ENCODE measurements around the gene SLIT3.
"Not testable (repeated sequence)": the region's sequence is repeated elsewhere in the genome, so short reads cannot be mapped to it uniquely, and the experiment has no call there.

Gene SLIT3

GRCh38 chr5:169132302-169132660, 168.7 kb downstream of the SLIT3 start:
- no peak for DNase-seq

DNA sequence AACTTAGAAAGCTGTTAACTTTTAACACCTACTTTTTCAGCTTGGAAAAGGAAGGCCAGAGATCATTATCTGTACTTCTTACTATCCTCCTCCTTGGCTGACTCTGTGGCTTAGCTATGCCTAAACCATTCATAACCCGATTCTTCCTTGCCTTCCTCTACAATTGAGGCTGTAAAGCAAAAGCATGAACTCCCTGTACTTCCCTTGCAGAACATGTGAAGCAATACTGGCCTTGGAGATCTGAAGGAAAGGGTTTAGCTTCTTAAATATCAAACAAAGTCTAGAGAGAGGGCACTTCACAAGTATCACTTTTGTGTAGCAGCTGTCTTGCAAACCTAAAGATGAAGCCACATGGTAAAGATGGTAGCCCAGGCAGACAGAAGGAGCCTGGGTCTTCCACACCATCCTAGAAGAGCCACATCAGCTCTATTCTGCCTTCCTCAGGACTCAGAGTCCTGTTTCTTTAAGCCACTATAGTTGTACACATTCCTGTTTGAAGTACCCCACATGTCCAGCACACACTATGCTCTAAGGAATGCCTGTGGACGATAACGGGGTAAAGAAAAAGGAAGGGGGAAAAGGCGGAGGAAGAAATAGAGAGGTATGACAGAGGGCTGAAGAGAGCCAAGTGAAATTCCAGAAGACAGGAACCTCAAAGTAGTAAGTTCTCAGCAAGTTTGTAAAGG, 169.2 kb downstream of the SLIT3 start:
- no peak for DNase-seq

DNA sequence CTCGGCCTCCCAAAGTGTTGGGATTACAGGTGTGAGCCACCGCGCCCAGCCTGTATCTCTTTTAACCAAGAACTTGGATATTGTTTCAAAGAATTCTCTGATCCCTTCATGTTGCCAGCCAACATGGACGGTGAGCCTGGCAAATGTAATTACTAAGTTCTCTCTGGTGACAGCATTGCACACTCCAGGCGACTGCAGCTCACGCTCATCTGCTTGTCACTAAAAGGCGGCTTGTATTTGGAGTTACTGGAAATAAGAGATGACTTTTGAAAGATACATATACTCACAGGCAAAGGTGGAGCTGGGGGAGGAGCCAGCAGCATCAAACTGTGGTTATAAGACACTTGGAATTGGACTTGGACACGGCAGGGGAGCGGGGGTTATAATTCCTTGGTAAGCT, 172.3 kb downstream of the SLIT3 start:
- DNase-seq = no peak

- no peak for DNase-seq
These were observed 173.5 kb downstream of the SLIT3 start for GRCh38 chr5:169127431-169127830.

DNA sequence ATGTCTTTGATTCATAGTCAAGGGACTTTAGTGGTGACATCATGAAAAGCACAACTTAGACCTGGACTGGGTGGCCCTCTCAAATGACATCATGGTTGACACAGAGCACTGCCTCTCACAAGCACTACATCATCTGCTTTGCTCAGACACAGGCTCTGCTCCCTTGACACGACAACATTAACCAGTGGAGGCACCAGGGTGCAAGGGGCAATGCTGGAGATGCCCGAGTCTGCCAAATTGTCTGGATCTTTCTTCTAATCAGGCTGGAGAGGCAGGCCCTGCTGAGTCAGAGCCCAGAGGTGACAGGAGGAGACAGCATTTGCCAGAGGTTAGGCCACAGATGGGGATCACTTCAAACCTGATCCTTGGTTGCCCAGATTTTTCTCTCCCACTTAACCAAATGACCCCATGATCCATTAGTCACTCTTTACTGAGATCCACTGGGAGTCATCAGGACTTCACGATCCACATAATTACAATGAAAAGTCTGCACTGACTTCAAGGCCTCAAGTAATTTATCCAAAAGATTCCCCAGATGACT, 174.4 kb downstream of the SLIT3 start:
- DNase-seq = no peak

GRCh38 chr5:169125571-169125970, 175.4 kb downstream of the SLIT3 start:
- no peak for DNase-seq

GRCh38 chr5:169122951-169123350, 178.0 kb downstream of the SLIT3 start:
- no peak for DNase-seq

- DNase-seq = no peak
These were observed 179.1 kb downstream of the SLIT3 start for GRCh38 chr5:169121630-169122420.

- DNase-seq = no peak
These were observed 181.5 kb downstream of the SLIT3 start for GRCh38 chr5:169119288-169120048.

- DNase-seq = no peak
These were observed 183.9 kb downstream of the SLIT3 start for GRCh38 chr5:169116961-169117461.

DNA sequence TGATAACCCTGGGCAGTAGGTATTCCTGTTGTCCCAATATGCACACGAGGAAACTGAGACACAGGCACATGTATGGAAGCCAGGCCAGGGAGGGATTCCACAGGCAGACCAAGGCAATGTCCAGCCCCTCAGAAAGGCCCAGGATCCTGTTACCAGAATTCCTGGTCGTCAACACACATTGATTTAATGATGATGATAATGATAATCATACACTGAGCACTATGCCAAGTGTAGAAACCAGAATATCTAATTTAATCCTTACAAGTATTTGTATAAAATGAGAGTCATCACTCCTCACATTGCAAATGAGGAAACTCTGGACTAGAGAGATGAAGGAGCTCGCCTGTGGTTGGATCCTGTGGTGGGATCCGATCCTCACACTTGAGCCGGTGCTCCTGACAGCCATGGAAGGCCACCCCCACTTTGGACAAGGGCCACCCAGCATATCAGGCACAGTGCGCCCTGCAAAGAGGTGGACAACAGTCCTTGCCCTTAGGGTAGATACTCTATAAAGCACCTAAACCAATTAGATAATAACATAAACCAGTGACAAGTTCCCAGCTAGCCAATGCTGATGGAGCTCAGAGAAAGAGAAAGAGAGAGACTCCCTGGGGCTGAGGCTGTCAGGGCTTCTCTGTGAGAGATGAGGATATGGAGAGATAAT, 185.3 kb downstream of the SLIT3 start:
- no peak for DNase-seq

DNA sequence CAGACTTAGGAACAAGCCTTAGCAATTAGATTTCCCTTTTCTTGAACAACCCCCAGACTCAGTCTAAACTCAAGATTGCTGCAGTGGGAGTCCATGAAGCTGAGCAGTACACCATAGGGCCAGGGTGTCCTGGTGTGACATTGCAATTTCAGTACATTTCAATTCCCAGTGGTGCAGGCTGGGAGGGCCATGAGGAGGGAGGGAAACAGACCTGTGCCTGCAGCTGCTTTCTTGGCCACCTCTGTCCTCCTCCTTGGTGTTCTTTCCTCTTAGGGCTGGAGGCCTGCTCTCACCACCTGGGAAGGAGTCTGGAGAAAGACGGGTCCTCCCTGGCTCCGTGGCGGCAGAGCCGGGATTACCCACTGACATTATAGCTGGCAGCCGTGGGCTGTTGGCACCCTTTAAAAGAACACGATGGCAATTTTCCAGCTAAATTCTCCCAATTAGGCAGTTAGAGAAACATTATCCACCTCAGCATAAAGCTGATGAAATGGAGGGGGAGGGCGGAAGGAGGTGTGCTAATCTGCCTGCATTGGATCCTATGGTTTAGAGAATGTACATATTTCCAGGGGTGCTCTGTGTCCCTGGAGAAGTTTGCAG, 186.4 kb downstream of the SLIT3 start:
- no peak for DNase-seq

GRCh38 chr5:169112016-169112415, 188.9 kb downstream of the SLIT3 start:
- no peak for DNase-seq

- DNase-seq = no peak
These were observed 193.8 kb downstream of the SLIT3 start for GRCh38 chr5:169106911-169107706.

GRCh38 chr5:169105582-169105981, 195.4 kb downstream of the SLIT3 start:
- DNase-seq = not testable (repeated sequence)

- no peak for DNase-seq
These were observed 195.9 kb downstream of the SLIT3 start for GRCh38 chr5:169104937-169105494.

GRCh38 chr5:169103586-169104181, 197.3 kb downstream of the SLIT3 start:
- no peak for DNase-seq

GRCh38 chr5:169101966-169102365, 199.0 kb downstream of the SLIT3 start:
- DNase-seq = no peak

GRCh38 chr5:169100735-169101075, 200.2 kb downstream of the SLIT3 start:
- DNase-seq = no peak

DNA sequence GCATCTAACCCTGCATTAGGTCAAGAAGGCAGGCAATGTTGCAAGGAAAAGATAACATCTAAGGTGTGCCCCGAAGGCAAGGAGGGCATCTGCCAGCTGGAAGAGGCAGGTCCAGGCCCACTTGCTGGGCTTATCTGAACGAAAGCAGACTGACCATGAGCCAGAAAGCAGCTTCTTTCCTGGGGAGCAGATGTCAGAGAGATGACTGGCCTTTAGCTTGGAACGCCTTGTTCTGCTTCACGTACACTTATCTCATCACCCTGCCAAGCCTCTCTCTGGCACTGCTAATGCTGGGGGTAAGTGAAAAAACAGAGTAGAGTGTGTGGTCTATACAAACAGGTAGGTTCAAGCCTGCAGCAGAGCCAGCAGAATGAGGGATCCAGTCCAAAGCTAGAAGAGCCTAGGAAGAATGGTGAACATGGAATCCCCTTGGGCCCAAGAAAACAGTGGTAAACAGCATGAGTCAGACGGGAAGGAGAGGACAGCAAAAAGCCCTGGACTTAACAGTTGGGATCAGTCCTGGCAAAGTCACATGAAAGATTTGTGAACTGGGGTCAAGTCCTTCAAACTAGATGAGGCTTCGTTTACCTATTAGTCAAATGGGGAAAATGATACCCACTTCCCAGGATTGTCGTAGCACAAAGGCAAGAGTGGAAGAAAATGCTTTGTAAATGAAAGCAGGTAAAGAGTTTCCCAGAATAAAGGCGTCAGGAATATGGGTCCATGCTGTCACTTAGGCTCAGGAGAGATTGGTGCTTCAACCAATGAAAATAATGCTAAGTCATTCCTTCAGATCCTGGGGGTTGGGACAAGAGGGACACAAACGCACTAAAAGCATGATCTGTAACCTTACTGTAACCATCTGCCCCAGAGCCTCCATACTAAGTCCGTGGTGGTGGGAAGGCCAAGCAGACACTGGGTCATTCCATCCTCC, 200.9 kb downstream of the SLIT3 start:
- no peak for DNase-seq
